Ovary (tissue), 9 donors: Measurements from ENCODE around the gene INSR. TPM values are rescaled to one million over a fixed set of nuclear protein-coding genes. Genes with fewer than 3 reads are reported as not detected.
A peak's percentile ranks its signal among the peaks of the same experiment; 100 is the strongest.

ENCODE experiments used
- DNase-seq, 5 donors: peaks; one replicate each; pipeline ENCODE4 v3.0.0-alpha.2; 2019 to 2020
- H3K27ac ChIP-seq, 2 donors: fragments of 200-600 bp; one replicate each; pipeline versions ENCODE4 v1.5.1 to v1.8.0; 2019 to 2022
- H3K27me3 ChIP-seq: fragments of 200-600 bp; one replicate; pipeline ENCODE4 v1.8.0; 2022
- H3K36me3 ChIP-seq: fragments of 200-600 bp; sonication (generic); one replicate; pipeline ENCODE4 v1.5.1; 2019
- H3K4me1 ChIP-seq: one replicate; pipeline ENCODE4 v1.8.1; 2013; ENCODE audit warnings: mild to moderate bottlenecking, moderate library complexity; ENCODE audit not compliant: insufficient read depth
- H3K4me3 ChIP-seq: fragments of 200-600 bp; sonication (generic); one replicate; pipeline ENCODE4 v1.5.1; 2017
- H3K9me3 ChIP-seq, 2 donors: fragments of 200-600 bp in 1 of 2; sonication (generic) in 1 of 2; one replicate each; pipeline versions ENCODE4 v1.5.1 to v1.8.1; 2013 to 2019; ENCODE audit warnings: mild to moderate bottlenecking in 1 of 2, moderate library complexity in 1 of 2
- CTCF ChIP-seq, 3 donors: fragments of 450-650 bp in 2 of 3; fragments of 200-600 bp in 1 of 3; IDR thresholded peaks; one replicate each; pipeline versions ENCODE4 v1.5.1 to v1.8.0; 2016 to 2022; ENCODE audit warnings: antibody characterized with exemption in 3 of 3, mild to moderate bottlenecking in 1 of 3
- EP300 ChIP-seq: sonication (generic); formaldehyde crosslinking; IDR thresholded peaks from one replicate; pipeline ENCODE4 v1.6.1; 2017; ENCODE audit warnings: antibody characterized with exemption
- POLR2A ChIP-seq: fragments of 450-650 bp; IDR thresholded peaks from one replicate; pipeline ENCODE4 v1.6.1; 2017; ENCODE audit warnings: antibody characterized with exemption, mild to moderate bottlenecking, moderate library complexity
- WGBS, 3 donors: extraction: QIAGEN DNeasy Blood & Tissue Kit in 1 of 3; methylation state at CpG; one replicate each; pipeline versions ENCODE4 v1.1.5 to v1.1.7; 2013 to 2017; 5-methylcytosine and 5-hydroxymethylcytosine counted together
- intact Hi-C, 4 donors: fragments of 100-400 bp; cut with DNase I; formaldehyde crosslinking; loops; one replicate each; pipeline versions ENCODE4 v1.11.0 to v1.15.1; 2022 to 2023
- polyA plus RNA-seq, 2 donors: library from polyadenylated mRNA; stranded (reverse); fragments of 200-250 nt in 1 of 2; fragments of 350-450 nt in 1 of 2; fragmentation: Illumina TruSeq in 1 of 2; extraction: RNeasy Lipid Tissue Mini Kit (QIAGEN cat#74804) in 1 of 2; gene quantifications; one replicate each; pipeline ENCODE4 v1.2.3, GENCODE V29; 2013 to 2014
- total RNA-seq, 7 donors: library from RNA; depleted of rRNA in 2 of 7; stranded (reverse); fragments of >200 nt in 2 of 7; fragmentation: NEBNext Ultra II Directional in 3 of 7; extraction: Animal tissue kit (Norgen Biotek cat#: 25700) in 3 of 7; gene quantifications; one replicate each; pipeline versions ENCODE4 v1.1.0 to v1.2.4, GENCODE V29; 2016 to 2023
- donor health status: DM: no; HTN: no; CAD: no; lungs with moderate emphysema.
- donor health status: DM: no; HTN: no; CAD: no.
- donor health status: Bipolar disorder and iron deficiency.
- donor health status: DM: yes; HTN: yes; CAD: no.
- donor health status: DM: no; HTN: no; CAD: no.
- donor health status: DM: yes; HTN: yes; CAD: no.

Gene INSR
- total and polyA plus RNA-seq, 9 donors, result 30.2 to 203 (median 93.3) TPM

- intact Hi-C loops, result no loop called here
- H3K4me3 ChIP-seq, result no peak overlapping the region
- 94 to 100% (median 96%) methylated on average over 1 of the region's 1 CpG for WGBS, 3 donors
- peaks cover 2% of the 10 kb centered on the region for H3K4me1 ChIP-seq
- H3K9me3 ChIP-seq, result peaks cover 4 to 10% of the 10 kb centered on the region in 2 donors
- no peak for DNase-seq
- peaks cover 9% of the 10 kb centered on the region for H3K36me3 ChIP-seq
- H3K27me3 ChIP-seq, result no peaks in the 10 kb centered on the region
- H3K27ac ChIP-seq, result no peak overlapping the region
- TF ChIP-seq POLR2A (no peak), CTCF (IDR thresholded peaks at IDR 0.05) (no peak), EP300 (no peak)
Measured at GRCh38 chr19:7130043-7130442, 164.2 kb downstream of the INSR start.

GRCh38 chr19:7126132-7126531, 168.1 kb downstream of the INSR start:
- 95 to 97% (median 96%) methylated on average over 3 of the region's 3 CpGs for WGBS, 3 donors
- Histone ChIP-seq H3K9me3 (peaks cover 4 to 10% of the 10 kb centered on the region in 2 donors), H3K36me3 (peaks cover 9% of the 10 kb centered on the region), H3K27me3 (no peaks in the 10 kb centered on the region), H3K4me3 (no peak overlapping the region), H3K4me1 (no peaks in the 10 kb centered on the region), H3K27ac (no peak overlapping the region)
- TF ChIP-seq POLR2A, result no peak
- no peak for TF ChIP-seq EP300
- TF ChIP-seq CTCF (IDR thresholded peaks at IDR 0.05), result no peak
- intact Hi-C loops, result no loop called here
- DNase-seq, result no peak

GRCh38 chr19:7125221-7125620, 169.0 kb downstream of the INSR start:
- TF ChIP-seq POLR2A (no peak), EP300 (no peak), CTCF (IDR thresholded peaks at IDR 0.05) (no peak)
- WGBS, 3 donors, result 94 to 97% (median 96%) methylated on average over 16 of the region's 16 CpGs
- Histone ChIP-seq H3K36me3 (peaks cover 9% of the 10 kb centered on the region), H3K9me3 (peaks cover 4 to 10% of the 10 kb centered on the region in 2 donors), H3K4me3 (no peak overlapping the region), H3K27ac (no peak overlapping the region), H3K4me1 (no peaks in the 10 kb centered on the region), H3K27me3 (no peaks in the 10 kb centered on the region)
- intact Hi-C loops, result no loop called here
- no peak for DNase-seq

GRCh38 chr19:7124782-7125181, 169.4 kb downstream of the INSR start:
- H3K27me3 ChIP-seq, result no peaks in the 10 kb centered on the region
- no peaks in the 10 kb centered on the region for H3K4me1 ChIP-seq
- intact Hi-C loops, result no loop called here
- H3K27ac ChIP-seq, result peak overlapping the region in 1 of 2 donors; percentile 66
- no peak for DNase-seq
- no peak for TF ChIP-seq CTCF (IDR thresholded peaks at IDR 0.05)
- TF ChIP-seq EP300, result no peak
- TF ChIP-seq POLR2A, result no peak
- H3K4me3 ChIP-seq, result no peak overlapping the region
- H3K36me3 ChIP-seq, result peaks cover 9% of the 10 kb centered on the region
- peaks cover 4 to 10% of the 10 kb centered on the region in 2 donors for H3K9me3 ChIP-seq
- WGBS, 3 donors, result 58 to 79% (median 61%) methylated on average over 3 of the region's 3 CpGs

- no peak for DNase-seq
- no peak overlapping the region for H3K4me3 ChIP-seq
- H3K9me3 ChIP-seq, result peaks cover 4 to 10% of the 10 kb centered on the region in 2 donors
- WGBS, 3 donors, result 94 to 95% (median 94%) methylated on average over 16 of the region's 16 CpGs
- peaks cover 9% of the 10 kb centered on the region for H3K36me3 ChIP-seq
- intact Hi-C loops, result no loop called here
- TF ChIP-seq POLR2A (no peak), CTCF (IDR thresholded peaks at IDR 0.05) (no peak), EP300 (no peak)
- H3K27ac ChIP-seq, result no peak overlapping the region
- H3K27me3 ChIP-seq, result no peaks in the 10 kb centered on the region
- no peaks in the 10 kb centered on the region for H3K4me1 ChIP-seq
Measured at GRCh38 chr19:7122701-7123100, 171.5 kb downstream of the INSR start.
